Measurements from ENCODE around the gene CMSS1.

DNA sequence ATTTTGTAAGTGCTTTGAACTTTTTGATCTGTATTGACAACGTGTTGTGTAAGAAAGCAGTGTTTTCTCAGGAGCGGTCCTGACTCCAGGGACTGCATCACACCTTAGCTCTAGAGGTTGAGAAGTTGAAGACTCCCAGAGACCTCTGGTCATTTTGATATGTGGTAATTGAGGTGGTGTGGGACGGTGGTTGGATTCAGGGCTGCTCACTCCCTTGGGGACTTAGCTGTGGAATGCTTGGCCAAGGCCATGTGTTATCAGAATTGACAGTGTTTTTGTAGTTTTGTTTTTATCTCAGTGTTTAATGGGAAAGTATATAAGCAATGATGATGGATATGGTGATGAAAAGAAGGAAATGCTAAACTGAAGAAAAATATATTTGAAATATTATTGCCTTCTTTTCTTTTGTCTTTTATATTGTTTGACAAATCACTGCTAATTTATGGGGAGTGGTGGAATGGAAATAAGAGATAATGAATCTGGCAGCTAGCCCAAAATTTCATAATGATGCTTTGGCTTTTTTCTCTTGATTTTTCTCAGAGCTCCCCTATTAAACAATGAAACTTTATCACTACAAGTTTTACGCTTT, 16.0 kb downstream of the CMSS1 start:
- TF ChIP-seq, protein P1, sequence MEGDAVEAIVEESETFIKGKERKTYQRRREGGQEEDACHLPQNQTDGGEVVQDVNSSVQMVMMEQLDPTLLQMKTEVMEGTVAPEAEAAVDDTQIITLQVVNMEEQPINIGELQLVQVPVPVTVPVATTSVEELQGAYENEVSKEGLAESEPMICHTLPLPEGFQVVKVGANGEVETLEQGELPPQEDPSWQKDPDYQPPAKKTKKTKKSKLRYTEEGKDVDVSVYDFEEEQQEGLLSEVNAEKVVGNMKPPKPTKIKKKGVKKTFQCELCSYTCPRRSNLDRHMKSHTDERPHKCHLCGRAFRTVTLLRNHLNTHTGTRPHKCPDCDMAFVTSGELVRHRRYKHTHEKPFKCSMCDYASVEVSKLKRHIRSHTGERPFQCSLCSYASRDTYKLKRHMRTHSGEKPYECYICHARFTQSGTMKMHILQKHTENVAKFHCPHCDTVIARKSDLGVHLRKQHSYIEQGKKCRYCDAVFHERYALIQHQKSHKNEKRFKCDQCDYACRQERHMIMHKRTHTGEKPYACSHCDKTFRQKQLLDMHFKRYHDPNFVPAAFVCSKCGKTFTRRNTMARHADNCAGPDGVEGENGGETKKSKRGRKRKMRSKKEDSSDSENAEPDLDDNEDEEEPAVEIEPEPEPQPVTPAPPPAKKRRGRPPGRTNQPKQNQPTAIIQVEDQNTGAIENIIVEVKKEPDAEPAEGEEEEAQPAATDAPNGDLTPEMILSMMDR (IDR thresholded peaks at IDR 0.05): no peak
- TF ChIP-seq RFX5 (IDR thresholded peaks at IDR 0.05; ENCODE audit: low read length) (no peak), CHD2 (IDR thresholded peaks at IDR 0.05; ENCODE audit: low read length, partially characterized antibody) (no peak), POLR2AphosphoS5 (IDR thresholded peaks at IDR 0.05; ENCODE audit: low read depth, low read length) (no peak), MXI1 (IDR thresholded peaks at IDR 0.05; ENCODE audit: low read depth, low read length) (no peak)
- TF ChIP-seq, protein P2, sequence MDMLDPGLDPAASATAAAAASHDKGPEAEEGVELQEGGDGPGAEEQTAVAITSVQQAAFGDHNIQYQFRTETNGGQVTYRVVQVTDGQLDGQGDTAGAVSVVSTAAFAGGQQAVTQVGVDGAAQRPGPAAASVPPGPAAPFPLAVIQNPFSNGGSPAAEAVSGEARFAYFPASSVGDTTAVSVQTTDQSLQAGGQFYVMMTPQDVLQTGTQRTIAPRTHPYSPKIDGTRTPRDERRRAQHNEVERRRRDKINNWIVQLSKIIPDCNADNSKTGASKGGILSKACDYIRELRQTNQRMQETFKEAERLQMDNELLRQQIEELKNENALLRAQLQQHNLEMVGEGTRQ (IDR thresholded peaks at IDR 0.05; ENCODE audit: borderline replicate concordance, low read depth, low read length): no peak
- TF ChIP-seq, protein P3, sequence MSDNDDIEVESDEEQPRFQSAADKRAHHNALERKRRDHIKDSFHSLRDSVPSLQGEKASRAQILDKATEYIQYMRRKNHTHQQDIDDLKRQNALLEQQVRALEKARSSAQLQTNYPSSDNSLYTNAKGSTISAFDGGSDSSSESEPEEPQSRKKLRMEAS (IDR thresholded peaks at IDR 0.05; ENCODE audit: low read depth): no peak

All from SK-N-SH (cell line).